HG02798 (cell line): Measurements from ENCODE around the gene IL24.
"Not testable (repeated sequence)": the region's sequence is repeated elsewhere in the genome, so short reads cannot be mapped to it uniquely, and the experiment has no call there.

Source experiments
- ATAC-seq: cut with Tn5 transposase; IDR thresholded peaks from one replicate; pipeline ENCODE4 v1.9.1; 2021; ENCODE audit warnings: mild to moderate bottlenecking; ENCODE audit not compliant: unreplicated experiment, poor library complexity

IL24 gene

GRCh38 chr1:206923009-206923960, 26.0 kb downstream of the IL24 start:
- ATAC-seq: peak; percentile 56

- ATAC-seq: not testable (repeated sequence)
Measured at GRCh38 chr1:206923961-206924557, 26.8 kb downstream of the IL24 start.

GRCh38 chr1:206924592-206925105, 27.4 kb downstream of the IL24 start:
- ATAC-seq: peak; percentile 16

GRCh38 chr1:206925106-206925736, 28.0 kb downstream of the IL24 start:
- ATAC-seq: peak; percentile 67

- no peak for ATAC-seq
Measured at GRCh38 chr1:206926286-206926685, 29.0 kb downstream of the IL24 start.

- no peak for ATAC-seq
Measured at GRCh38 chr1:206929524-206929923, 32.3 kb downstream of the IL24 start.

- ATAC-seq: peak; percentile 80
Measured at GRCh38 chr1:206930210-206930798, 33.1 kb downstream of the IL24 start.

GRCh38 chr1:206931709-206932108, 34.5 kb downstream of the IL24 start:
- peak; percentile 21 for ATAC-seq

GRCh38 chr1:206932177-206932576, 34.9 kb downstream of the IL24 start:
- no peak for ATAC-seq

GRCh38 chr1:206933333-206933945, 36.2 kb downstream of the IL24 start:
- ATAC-seq: peak; percentile 29

- ATAC-seq: no peak
Measured at GRCh38 chr1:206935491-206936067, 38.3 kb downstream of the IL24 start.

- no peak for ATAC-seq
Measured at GRCh38 chr1:206937425-206937824, 40.2 kb downstream of the IL24 start.

GRCh38 chr1:206939131-206939530, 41.9 kb downstream of the IL24 start:
- no peak for ATAC-seq

- ATAC-seq: no peak
Measured at GRCh38 chr1:206939841-206940587, 42.8 kb downstream of the IL24 start.

- ATAC-seq: no peak
Measured at GRCh38 chr1:206940588-206940936, 43.3 kb downstream of the IL24 start.

GRCh38 chr1:206941766-206942418, 44.6 kb downstream of the IL24 start:
- ATAC-seq: no peak

- no peak for ATAC-seq
Measured at GRCh38 chr1:206944703-206945102, 47.5 kb downstream of the IL24 start.

GRCh38 chr1:206945779-206946178, 48.5 kb downstream of the IL24 start:
- no peak for ATAC-seq

GRCh38 chr1:206946261-206946660, 49.0 kb downstream of the IL24 start, which contains the start of gene PIGR:
TSS of gene PIGR (minus strand) at chr1:206946466. CDS start at chr1:206940531, 5,935 bp downstream.
- ATAC-seq: no peak
